GM18868 (cell line): Measurements from ENCODE around the gene SLC18A3.

Experiments
- ATAC-seq: cut with Tn5 transposase; IDR thresholded peaks from one replicate; pipeline ENCODE4 v1.9.1; 2021; ENCODE audit warnings: mild to moderate bottlenecking, moderate library complexity; ENCODE audit not compliant: unreplicated experiment

Gene SLC18A3

GRCh38 chr10:49610458-49611165, 502 bp downstream of the SLC18A3 start:
- no peak for ATAC-seq

- ATAC-seq = no peak
These were observed 1.2 kb downstream of the SLC18A3 start for GRCh38 chr10:49611166-49611815.

GRCh38 chr10:49611816-49612512, 1.9 kb downstream of the SLC18A3 start:
- ATAC-seq = no peak

DNA sequence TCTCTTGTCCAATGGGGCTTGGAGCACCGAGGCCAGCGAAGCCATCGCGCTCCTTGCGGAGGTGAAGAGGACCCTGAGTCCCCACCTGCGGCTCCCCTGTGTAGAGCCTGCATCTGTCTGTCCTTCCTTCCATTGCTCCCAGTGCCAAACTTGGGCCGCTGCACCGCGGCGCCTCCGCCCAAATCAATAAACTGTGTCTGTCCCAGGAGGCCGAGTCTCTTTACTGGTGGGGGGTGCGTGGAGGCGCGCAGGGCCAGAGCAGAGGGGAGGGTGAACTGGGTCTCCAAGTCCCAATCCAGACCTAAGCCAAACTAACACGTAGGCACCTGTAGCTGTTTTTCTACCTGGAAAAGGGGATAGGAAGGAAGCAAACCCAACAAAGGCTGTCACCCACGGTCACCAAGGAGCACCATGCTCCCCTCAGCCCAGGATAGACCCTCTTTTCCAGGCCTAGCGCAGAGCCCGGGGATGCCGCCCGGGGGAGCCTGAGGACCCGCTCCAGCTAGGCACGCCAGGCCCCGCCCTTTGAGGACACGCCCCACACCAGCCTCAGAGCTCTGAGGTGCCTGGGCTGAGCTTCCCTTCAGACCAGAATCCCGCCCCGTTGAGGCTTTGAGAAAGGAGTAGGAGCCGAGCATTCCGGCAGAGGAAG, 2.5 kb downstream of the SLC18A3 start:
- ATAC-seq = no peak

DNA sequence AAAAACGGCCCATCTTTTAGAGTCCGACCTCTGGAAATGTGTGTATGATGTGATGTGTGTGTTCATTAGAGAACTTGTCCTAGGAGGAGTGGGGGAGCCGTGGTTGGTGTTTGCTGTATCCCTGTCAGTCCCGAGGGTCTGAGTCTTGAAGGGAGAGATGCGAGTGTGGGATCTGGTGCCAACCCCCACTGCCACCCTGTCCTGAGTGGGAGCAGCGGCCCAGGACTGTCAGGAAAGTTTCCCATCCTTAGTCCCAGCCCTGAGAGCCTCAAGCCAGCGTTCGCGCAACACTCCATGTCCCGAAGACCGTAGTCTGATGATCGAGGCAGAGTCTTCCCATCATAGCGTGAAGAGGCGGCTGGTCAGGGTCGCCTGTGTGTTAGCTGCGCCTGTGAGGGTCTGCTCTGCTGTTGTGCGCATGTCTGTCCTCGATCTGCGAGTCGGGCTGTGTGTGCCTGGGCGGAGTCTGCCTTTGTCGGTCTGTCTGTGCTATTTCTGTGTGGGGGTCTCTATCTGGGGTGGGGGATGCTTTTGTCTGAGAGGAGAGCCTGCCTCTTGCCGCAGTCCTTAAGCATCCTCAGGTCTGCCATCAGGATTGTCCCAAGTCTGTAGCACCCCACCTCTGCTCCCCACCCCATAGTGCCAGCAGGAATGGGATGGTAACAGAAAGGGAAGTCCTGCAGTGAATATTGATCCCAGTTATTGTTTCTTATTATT, 3.2 kb downstream of the SLC18A3 start:
- ATAC-seq = no peak

DNA sequence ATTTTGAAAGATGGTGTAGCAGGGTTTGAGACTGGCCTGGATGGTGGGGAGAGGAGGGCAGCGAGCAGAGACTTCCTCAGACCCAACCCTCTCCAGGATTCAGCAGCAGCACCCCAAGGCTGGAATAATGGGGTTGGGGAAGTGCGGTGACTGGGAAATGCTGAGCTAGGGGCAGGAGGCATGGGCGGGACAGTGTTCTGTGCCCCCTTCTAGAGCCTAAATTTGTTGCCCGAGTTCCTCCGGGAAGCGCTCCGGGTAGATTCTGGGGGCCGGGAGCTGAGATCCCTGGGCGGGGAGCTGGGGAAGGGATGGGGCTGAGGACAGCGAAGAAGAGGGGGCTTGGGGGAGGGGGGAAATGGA, 3.8 kb downstream of the SLC18A3 start, which contains the start of gene CHAT:
Gene CHAT (plus strand): TSS at position 156 of the 360 bp plus-strand sequence. CDS start 153 bp downstream, at position 309.
- ATAC-seq = no peak

DNA sequence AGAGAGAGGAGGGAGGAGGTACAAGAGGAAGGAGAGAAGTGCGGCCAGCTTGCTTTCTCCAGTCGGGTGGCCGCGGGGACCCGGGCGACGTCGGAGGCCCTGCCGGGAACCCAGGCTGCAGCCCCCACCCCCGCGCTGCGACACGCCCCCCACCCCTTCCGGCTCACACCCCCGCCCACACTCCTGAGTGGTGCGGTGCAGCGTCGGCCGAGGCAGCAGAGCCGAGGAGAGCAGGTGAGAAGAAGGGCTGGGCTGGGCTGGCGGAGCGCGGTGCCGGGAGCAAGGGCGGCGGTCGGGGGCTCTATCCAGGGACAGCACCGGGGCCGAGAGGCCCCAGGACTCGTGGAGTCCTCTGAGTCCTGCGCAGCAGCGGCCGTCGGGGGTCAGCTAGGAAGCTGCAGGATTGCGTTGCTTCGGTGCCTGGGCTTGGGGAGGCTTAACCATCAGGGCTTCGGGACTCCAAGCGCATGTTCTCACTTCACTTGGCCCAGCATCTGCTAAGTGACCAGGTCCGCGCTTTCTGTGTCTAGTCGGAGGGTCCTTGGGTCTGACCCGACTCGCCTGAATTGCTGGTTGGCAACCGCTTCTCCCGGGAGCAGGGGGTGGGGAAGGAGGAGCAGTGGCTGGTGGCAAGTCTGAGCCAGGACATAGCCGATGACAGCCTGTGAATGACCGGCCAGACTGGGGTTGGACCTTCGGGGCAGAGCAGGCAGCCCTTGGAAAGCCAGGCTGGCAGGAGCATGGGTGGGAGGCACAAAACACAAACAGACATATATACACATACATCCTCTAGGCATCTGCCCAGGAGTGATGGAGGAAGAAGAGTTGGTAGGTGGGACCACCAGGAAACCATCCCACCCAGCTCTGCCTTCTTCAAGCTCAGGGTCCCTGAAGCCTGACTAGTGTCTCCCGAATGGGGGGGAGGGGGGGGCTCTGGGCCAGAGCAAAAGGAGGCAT, 4.4 kb downstream of the SLC18A3 start:
- ATAC-seq = no peak

GRCh38 chr10:49615213-49615612, 5.1 kb downstream of the SLC18A3 start:
- ATAC-seq = no peak

DNA sequence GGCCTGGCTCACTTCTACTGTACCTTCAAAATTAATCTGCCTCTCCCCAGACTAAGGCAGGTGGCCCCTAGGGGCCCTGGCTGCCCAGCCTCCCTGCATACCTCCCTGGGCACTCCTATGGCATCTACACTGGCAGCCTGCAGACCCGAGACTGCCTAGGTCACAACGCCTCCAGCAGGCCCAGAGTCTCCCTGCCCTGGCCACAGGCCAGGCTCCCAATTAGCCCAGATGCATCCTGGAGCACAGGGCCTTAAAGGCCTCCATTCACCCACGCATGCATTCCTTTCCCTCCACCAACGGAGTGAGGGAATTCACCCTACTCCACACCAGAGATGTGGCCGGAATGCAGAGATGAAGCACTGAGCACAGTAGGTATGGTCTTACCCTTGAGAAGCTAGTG, 5.6 kb downstream of the SLC18A3 start:
- ATAC-seq = no peak

DNA sequence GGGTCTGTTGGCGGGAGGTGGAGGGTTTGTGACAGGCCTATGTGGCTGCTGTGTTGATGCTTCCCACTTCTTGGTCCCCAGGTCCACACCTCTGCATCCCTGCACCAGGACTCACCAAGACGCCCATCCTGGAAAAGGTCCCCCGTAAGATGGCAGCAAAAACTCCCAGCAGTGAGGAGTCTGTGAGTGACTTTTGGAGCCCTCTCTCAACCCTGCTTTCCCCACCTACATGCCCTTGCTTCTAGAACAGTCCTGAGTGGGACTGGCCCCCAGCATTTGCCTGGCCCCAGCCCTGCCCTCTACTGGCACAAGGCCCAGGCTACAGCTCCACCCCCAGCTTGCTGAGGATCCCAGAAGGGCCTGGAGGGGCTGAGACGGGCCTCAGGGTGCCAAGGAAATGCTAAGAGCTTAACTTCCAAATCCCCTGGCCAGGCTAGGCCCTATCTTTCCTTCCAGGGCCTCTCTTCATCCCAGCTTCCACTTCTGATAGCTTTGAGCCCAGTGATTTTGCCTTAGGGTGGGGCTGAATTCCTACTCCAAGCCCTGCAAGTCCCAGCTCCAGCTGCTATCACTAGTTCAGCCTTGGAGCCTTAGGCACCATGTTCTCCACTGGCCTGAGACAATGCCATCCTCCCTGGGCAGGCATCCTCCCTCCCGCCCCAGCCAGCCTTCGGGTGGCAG, 6.5 kb downstream of the SLC18A3 start:
- ATAC-seq = no peak

DNA sequence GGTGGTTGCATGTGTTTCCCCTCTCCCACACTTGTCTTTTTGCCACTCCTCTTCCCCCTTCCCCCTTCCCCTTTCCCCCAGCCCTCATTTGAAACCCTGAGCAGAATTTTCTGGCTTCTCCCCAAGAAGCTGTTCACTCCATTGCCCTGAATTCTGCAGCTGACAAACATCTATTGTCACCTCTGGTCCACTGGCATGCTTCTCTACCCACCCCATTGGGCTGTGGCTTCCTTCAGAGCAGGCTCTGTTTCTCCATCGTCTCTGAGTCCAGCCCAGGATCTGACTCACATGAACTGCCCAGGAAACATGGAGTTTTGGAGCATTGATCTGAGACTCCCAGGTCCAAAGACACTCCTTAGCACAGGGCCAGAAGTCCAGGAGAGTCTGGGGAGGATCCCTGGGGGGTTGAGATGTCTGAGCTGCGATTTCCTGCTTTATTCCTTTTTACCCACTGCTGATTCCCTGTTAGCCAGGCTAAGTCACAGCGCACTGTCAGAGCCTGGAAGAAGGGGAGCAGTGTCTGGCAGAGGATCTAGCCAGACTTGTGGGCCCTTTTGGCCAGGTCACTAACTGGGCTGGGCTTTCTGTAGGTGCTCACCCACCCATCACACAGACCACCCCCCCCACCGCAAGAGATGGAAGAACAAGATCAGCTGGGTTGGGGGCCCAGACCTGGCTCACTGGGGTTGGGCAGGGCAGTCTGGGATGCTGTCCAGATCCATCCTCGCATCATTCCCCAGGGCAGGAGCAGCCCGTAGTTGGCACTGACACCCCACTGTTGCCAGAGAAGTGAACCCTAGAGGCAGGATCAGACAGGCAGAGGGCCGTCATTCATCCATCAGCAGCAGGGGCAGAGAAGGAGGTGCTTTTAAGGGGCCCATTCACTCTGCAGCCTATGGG, 7.3 kb downstream of the SLC18A3 start:
- no peak for ATAC-seq

DNA sequence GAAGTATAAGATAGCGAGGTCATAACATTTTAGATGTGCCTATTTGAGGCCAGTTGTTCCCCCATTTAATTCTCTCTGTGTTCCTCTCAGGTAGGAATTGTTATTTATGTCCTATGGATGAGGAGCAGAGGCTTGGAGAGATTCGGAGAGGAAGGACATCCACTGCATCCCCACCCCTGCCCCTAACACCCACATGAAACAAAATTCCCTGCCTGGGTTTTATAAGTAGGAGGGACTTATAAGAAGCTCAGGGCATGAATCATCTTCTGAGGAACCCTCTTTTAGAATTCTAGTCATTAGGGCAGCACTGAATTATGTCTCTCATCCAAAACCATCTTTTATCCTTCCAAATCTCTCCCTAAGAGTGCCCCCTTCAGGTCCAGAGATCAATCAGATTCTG, 8.7 kb downstream of the SLC18A3 start:
- no peak for ATAC-seq

DNA sequence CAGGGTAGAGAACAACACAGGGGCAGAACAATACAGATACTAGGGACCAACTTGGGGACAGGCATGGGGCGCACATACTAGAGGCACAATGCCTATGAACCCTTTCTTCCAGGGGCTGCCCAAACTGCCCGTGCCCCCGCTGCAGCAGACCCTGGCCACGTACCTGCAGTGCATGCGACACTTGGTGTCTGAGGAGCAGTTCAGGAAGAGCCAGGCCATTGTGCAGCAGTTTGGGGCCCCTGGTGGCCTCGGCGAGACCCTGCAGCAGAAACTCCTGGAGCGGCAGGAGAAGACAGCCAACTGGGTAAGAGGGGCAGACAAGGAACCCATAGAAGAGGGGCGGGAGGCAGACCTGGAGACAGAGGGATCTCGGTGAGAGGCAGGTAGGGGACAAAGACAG, 9.5 kb downstream of the SLC18A3 start:
- ATAC-seq = no peak

GRCh38 chr10:49620286-49620810, 10.2 kb downstream of the SLC18A3 start:
- ATAC-seq = no peak

- ATAC-seq = no peak
These were observed 10.8 kb downstream of the SLC18A3 start for GRCh38 chr10:49620841-49621378.

DNA sequence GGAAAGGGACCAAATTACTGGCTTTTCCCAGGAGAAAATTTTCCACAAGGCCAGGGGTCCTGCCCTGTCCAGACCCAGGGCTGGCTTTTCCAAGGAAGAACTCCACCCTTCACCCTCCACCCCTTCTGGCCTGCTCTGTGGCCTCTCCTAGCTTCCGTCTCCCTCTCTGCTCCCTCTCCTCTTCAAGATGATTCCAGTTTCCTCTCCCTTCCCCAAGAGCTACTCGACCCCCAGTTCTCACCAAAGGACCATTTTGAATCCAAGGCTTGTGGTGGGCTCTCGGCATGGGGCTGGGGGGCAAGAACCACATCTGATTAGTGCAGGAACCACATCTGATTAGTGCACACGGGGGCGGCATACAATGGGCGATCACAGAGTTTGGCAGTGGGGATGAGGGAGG, 11.5 kb downstream of the SLC18A3 start:
- no peak for ATAC-seq
